Stomach smooth muscle (tissue), 2 donors: ENCODE measurements around the gene IL17RC.
A peak's percentile ranks its signal among the peaks of the same experiment; 100 is the strongest.
"Not testable (repeated sequence)": the region's sequence is repeated elsewhere in the genome, so short reads cannot be mapped to it uniquely, and the experiment has no call there.

Experiments used
- H3K27ac ChIP-seq: one replicate; pipeline ENCODE4 v1.7.0; 2013; ENCODE audit warnings: mild to moderate bottlenecking, low read length, inconsistent platforms
- H3K27me3 ChIP-seq, 2 donors: one replicate each; pipeline ENCODE4 v1.7.0; 2013; ENCODE audit warnings: low read length in 2 of 2; ENCODE audit not compliant: insufficient read depth in 2 of 2, control insufficient read depth in 1 of 2
- H3K36me3 ChIP-seq, 2 donors: one replicate each; pipeline ENCODE4 v1.7.0; 2013; ENCODE audit warnings: low read length in 2 of 2; ENCODE audit not compliant: control insufficient read depth in 2 of 2, insufficient read depth in 2 of 2
- H3K4me1 ChIP-seq: one replicate; pipeline ENCODE4 v1.7.0; 2013; ENCODE audit warnings: low read length; ENCODE audit not compliant: control insufficient read depth, insufficient read depth
- H3K4me3 ChIP-seq, 2 donors: one replicate each; pipeline ENCODE4 v1.7.0; 2013; ENCODE audit warnings: low read length in 2 of 2
- H3K9ac ChIP-seq, 2 donors: one replicate each; pipeline ENCODE4 v1.7.0; 2013; ENCODE audit warnings: low read length in 2 of 2, mild to moderate bottlenecking in 1 of 2
- H3K9me3 ChIP-seq, 2 donors: one replicate each; pipeline ENCODE4 v1.7.0; 2013; ENCODE audit warnings: low read length in 2 of 2; ENCODE audit not compliant: control insufficient read depth in 2 of 2
- donor health status: healthy.
- donor health status: Pancreatic carcinoma.

Gene IL17RC

DNA sequence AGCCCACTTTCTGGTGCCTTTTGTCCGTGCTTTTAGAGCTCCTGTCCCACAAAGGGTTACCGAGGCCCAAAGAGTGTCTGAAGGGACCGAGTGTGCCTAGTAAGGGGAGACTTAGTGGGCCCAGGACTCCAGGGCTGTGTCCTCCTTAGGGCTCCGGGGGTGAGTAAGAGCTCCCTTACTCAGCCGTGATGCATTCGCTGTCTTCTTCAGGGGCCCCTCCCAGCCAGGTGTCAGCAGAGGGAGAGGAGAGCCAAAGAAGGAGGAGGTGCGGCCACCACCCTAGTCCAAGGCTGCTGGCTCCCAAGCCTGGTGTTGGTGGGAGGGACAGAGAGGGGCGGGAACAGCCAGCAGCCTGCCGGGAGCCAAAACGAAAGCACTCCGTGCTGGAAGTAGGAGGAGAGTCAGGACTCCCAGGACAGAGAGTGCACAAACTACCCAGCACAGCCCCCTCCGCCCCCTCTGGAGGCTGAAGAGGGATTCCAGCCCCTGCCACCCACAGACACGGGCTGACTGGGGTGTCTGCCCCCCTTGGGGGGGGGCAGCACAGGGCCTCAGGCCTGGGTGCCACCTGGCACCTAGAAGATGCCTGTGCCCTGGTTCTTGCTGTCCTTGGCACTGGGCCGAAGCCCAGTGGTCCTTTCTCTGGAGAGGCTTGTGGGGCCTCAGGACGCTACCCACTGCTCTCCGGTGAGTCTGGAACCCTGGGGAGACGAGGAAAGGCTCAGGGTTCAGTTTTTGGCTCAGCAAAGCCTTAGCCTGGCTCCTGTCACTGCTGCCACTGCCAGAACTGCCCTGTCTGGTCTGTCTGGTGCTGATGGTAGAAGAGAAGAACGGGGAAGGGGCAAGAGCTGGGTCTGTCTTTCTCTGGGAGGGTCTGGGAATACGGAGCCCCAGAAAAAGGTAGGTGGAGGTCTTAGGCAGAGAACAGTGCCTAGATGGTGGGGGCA is at the start of gene IL17RC:
IL17RC (plus strand) TSS at position 365 of the 947 bp plus-strand sequence; CDS start at position 583, 218 bp downstream.
- Histone ChIP-seq H3K4me1 (peaks cover 48% of the 10 kb centered on the region), H3K27me3 (no peaks in the 10 kb centered on the region), H3K4me3 (peak within 1 kb of the TSS; percentile 74 to 84), H3K9ac (peak within 1 kb of the TSS; percentile 83 to 84), H3K9me3 (no peaks in the 10 kb centered on the region), H3K36me3 (peaks cover 0 to 6% of the 10 kb centered on the region in 2 donors), H3K27ac (peak within 1 kb of the TSS; percentile 91)

DNA sequence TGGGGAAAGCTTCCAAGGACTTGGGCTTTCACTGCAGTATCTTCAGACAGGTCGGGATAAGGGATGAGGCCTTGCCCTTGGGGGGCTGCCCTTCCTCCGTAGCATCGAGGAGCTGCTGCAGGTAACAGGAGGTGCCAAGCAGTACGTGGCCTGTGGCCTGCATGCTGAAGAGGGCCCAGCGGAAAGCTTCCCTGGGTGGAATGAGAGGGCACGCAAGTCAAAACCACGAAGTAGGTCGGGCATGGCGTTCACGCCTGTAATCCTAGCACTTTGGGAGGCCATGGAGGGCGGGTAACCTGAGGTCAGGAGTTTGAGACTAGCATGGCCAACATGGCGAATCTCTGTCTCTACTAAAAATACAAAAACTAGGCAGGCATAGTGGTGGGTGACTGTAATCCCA is 49.8 kb upstream of the IL17RC start:
- no peak overlapping the region for H3K4me3 ChIP-seq
- H3K9me3 ChIP-seq = no peaks in the 10 kb centered on the region
- H3K4me1 ChIP-seq = peaks cover 31% of the 10 kb centered on the region
- H3K27me3 ChIP-seq = no peaks in the 10 kb centered on the region
- no peaks in the 10 kb centered on the region for H3K36me3 ChIP-seq
- peak overlapping the region; percentile 80 for H3K27ac ChIP-seq
- no peak overlapping the region for H3K9ac ChIP-seq

GRCh38 chr3:9869955-9870354 is 46.9 kb upstream of the IL17RC start:
- H3K27me3 ChIP-seq = no peaks in the 10 kb centered on the region
- H3K27ac ChIP-seq = no peak overlapping the region
- H3K4me1 ChIP-seq = peaks cover 15% of the 10 kb centered on the region
- H3K9me3 ChIP-seq = no peaks in the 10 kb centered on the region
- no peak overlapping the region for H3K4me3 ChIP-seq
- no peaks in the 10 kb centered on the region for H3K36me3 ChIP-seq
- no peak overlapping the region for H3K9ac ChIP-seq

- H3K27me3 ChIP-seq = no peaks in the 10 kb centered on the region
- no peaks in the 10 kb centered on the region for H3K36me3 ChIP-seq
- H3K9ac ChIP-seq = no peak overlapping the region
- H3K9me3 ChIP-seq = no peaks in the 10 kb centered on the region
- peaks cover 11% of the 10 kb centered on the region for H3K4me1 ChIP-seq
- no peak overlapping the region for H3K4me3 ChIP-seq
- H3K27ac ChIP-seq = no peak overlapping the region
Observed at GRCh38 chr3:9870978-9871377, 45.9 kb upstream of the IL17RC start.

DNA sequence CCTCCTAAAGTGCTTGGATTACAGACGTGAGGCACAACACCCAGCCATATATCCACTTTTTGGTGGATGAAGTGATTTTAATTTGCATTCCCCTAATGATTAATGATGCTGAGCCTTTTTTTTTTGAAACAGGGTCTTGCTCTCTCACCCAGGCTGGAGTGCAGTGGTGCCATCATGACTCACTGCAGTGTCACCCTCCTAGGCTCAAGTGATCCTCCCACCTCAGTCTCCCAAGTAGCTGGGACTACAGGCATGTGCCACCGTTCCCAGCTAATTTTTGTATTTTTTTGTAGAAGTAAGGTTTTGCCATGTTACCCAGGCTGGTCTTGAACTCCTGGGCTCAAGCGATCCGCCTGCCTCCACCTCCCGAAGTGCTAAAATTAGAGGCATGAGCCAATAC is 44.8 kb upstream of the IL17RC start:
- not testable (repeated sequence) for H3K27ac ChIP-seq, H3K9me3 ChIP-seq, H3K9ac ChIP-seq, H3K36me3 ChIP-seq, H3K27me3 ChIP-seq, H3K4me3 ChIP-seq, H3K4me1 ChIP-seq

DNA sequence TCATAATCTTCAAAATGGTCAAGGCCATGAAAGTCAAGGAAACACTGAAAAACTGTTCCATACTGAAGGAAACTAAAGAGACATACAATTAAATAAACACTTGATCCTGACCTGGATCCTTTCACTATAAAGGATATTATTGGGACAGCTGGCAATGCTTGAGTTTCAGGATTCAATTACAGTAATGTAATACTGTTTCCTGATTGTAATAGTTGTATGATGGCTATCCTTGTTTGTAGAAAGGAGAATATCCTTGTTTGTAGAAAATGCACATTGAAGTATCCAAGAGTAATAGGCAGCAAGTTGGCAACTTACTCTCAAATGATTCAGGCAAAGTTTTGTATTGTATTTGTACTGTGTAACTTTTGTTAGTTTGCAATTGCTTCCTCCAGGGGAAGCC is 41.5 kb upstream of the IL17RC start:
- Histone ChIP-seq H3K36me3 (no peaks in the 10 kb centered on the region), H3K9me3 (no peaks in the 10 kb centered on the region), H3K27me3 (peaks cover 0 to 2% of the 10 kb centered on the region in 2 donors), H3K9ac (no peak overlapping the region), H3K27ac (no peak overlapping the region), H3K4me3 (no peak overlapping the region), H3K4me1 (no peaks in the 10 kb centered on the region)

DNA sequence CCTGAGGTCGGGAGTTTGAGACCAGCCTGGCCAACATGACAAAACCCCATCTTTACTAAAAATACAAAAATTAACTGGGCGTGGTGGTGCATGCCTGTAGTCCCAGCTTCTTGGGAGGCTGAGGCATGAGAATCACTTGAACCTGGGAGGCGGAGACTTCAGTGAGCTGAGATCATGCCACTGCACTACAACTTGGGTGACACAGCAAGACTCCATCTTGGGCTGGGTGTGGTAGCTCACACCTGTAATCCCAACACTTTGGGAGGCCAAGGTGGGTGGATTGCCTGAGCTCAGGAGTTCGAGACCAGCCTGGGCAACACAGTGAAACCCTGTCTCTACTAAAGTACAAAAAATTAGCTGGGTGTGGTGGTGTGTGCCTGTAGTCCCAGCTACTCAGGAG is 40.6 kb upstream of the IL17RC start:
- not testable (repeated sequence) for H3K9me3 ChIP-seq, H3K27ac ChIP-seq, H3K4me3 ChIP-seq, H3K9ac ChIP-seq, H3K36me3 ChIP-seq, H3K27me3 ChIP-seq, H3K4me1 ChIP-seq

GRCh38 chr3:9876991-9877390 is 39.9 kb upstream of the IL17RC start:
- H3K4me1 ChIP-seq = no peaks in the 10 kb centered on the region
- peaks cover 0 to 2% of the 10 kb centered on the region in 2 donors for H3K27me3 ChIP-seq
- no peak overlapping the region for H3K9ac ChIP-seq
- H3K4me3 ChIP-seq = no peak overlapping the region
- no peaks in the 10 kb centered on the region for H3K36me3 ChIP-seq
- no peaks in the 10 kb centered on the region for H3K9me3 ChIP-seq
- no peak overlapping the region for H3K27ac ChIP-seq

- H3K9me3 ChIP-seq = no peaks in the 10 kb centered on the region
- H3K36me3 ChIP-seq = no peaks in the 10 kb centered on the region
- H3K27me3 ChIP-seq = peaks cover 0 to 2% of the 10 kb centered on the region in 2 donors
- H3K4me1 ChIP-seq = no peaks in the 10 kb centered on the region
- no peak overlapping the region for H3K9ac ChIP-seq
- H3K4me3 ChIP-seq = no peak overlapping the region
- no peak overlapping the region for H3K27ac ChIP-seq
Observed at GRCh38 chr3:9878700-9879099, 38.2 kb upstream of the IL17RC start.

GRCh38 chr3:9879830-9880549 is 36.9 kb upstream of the IL17RC start, which contains the start of gene CIDEC:
Gene CIDEC, minus strand, starts transcription at chr3:9880253. Its CDS starts 1,767 bp downstream, at chr3:9878486.
- Histone ChIP-seq H3K9ac (no peak within 1 kb of the TSS), H3K36me3 (no peaks in the 10 kb centered on the region), H3K4me1 (no peaks in the 10 kb centered on the region), H3K27ac (no peak within 1 kb of the TSS), H3K27me3 (peaks cover 0 to 2% of the 10 kb centered on the region in 2 donors), H3K4me3 (no peak within 1 kb of the TSS), H3K9me3 (no peaks in the 10 kb centered on the region)
